Measurements from ENCODE around the gene HOGA1. TPM values are rescaled to one million over a fixed set of nuclear protein-coding genes. Genes with fewer than 3 reads are reported as not detected.
"Not testable (repeated sequence)": the region's sequence is repeated elsewhere in the genome, so short reads cannot be mapped to it uniquely, and the experiment has no call there.

The HOGA1 gene
- total RNA-seq, 4 donors from 2014 or later, result 0.26 to 2.5 (median 0.97) TPM

DNA sequence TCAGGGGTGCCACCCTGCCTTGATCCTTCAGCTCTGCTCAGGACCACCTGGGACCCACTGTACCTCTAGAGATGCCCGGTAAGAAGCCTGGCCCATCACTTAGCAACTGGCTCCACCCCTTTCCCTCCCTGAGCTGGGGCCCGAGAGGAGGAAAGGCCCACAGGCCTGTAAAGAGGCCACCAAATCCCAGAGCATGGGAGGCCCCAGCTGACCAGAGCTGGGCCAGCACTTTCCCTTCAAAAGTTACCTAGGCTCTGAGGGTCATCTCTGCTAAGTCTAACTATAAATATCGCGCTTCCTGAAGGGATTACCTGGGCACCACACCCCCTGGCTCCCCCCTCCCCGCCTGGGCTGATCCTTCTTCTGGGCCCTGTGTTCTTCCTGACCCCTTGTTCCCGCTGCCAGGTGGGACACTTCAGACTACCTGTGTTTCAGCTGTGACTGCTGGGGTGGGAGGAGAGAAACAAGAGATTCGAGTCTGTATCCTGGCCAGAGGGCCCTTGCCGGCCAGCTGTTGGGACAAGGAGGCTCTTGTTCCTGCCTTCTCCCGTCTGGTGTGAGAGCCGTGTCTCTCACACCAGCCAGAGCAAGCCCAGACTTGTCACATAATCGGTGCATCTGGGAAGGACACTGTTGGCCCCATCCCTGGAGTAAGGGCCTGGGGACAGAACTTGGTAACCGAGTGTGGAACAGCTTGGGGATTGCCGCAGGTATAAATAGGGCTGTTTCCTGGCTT lies 34.4 kb upstream of the HOGA1 start:
- TF ChIP-seq POLR2A (IDR thresholded peaks at IDR 0.05), result no peak
- TF ChIP-seq, protein P1, sequence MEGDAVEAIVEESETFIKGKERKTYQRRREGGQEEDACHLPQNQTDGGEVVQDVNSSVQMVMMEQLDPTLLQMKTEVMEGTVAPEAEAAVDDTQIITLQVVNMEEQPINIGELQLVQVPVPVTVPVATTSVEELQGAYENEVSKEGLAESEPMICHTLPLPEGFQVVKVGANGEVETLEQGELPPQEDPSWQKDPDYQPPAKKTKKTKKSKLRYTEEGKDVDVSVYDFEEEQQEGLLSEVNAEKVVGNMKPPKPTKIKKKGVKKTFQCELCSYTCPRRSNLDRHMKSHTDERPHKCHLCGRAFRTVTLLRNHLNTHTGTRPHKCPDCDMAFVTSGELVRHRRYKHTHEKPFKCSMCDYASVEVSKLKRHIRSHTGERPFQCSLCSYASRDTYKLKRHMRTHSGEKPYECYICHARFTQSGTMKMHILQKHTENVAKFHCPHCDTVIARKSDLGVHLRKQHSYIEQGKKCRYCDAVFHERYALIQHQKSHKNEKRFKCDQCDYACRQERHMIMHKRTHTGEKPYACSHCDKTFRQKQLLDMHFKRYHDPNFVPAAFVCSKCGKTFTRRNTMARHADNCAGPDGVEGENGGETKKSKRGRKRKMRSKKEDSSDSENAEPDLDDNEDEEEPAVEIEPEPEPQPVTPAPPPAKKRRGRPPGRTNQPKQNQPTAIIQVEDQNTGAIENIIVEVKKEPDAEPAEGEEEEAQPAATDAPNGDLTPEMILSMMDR (IDR thresholded peaks at IDR 0.05), result no peak
- H3K27ac ChIP-seq, result peak overlapping the region; percentile 70 to 75
- H3K4me3 ChIP-seq, result no peak overlapping the region
- H3K36me3 ChIP-seq, result no peaks in the 10 kb centered on the region
- peaks cover 5 to 21% of the 10 kb centered on the region in 2 donors for H3K4me1 ChIP-seq
- H3K27me3 ChIP-seq, result no peaks in the 10 kb centered on the region
- peak in 1 of 2 donors; percentile 37 for DNase-seq
- no peaks in the 10 kb centered on the region for H3K9me3 ChIP-seq
- intact Hi-C loops (cut with DNase I; ENCODE audit: low total_unique reads), result loop anchor here (10.0 kb wide), 1 partner anchor 55 kb away; the partner anchor contains the start of genes MMS19 and UBTD1

DNA sequence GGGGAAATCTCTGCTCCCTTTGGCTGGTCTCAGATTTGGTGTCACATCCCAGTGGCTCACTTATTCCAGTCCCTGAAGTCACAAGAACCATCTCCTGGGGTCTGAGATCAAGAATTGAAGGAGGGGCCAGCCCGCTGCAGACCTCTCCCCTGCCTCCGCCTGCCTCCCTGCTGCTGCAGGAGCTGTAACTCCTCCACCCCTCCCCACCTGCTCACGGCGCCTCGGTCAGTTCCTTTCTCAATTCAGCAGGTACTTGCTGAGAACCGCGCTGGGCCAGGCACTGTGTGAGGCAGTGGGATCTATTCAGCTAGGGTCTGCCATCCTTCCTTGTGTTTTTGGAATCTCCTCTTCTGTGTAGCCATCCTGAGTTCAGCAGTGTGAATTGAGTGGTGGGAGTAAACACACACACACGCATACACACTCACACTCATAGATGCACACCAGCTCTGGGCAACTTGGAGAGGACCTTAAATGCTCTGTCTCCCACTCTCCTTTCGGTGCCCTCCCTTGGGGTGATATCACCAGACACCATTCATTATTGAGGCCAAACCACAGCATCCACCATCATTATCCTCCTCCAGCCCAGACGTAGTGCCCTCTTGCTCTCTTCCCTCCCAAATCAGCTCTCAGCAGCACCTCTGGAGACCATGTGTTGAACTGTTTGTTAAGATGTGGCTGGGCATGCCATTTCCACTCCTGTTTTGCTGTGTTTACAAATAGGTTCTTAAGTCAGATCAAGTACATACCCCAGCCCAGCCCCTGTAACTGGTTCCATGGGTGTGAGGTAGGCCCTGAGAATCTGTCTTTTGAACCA lies 33.6 kb upstream of the HOGA1 start:
- Histone ChIP-seq H3K4me1 (peaks cover 5 to 21% of the 10 kb centered on the region in 2 donors), H3K27me3 (no peaks in the 10 kb centered on the region), H3K4me3 (no peak overlapping the region), H3K9me3 (no peaks in the 10 kb centered on the region), H3K36me3 (no peaks in the 10 kb centered on the region), H3K27ac (peak overlapping the region; percentile 70 to 75)
- no peak for DNase-seq
- no peak for TF ChIP-seq POLR2A (IDR thresholded peaks at IDR 0.05)
- TF ChIP-seq, protein P1 (IDR thresholded peaks at IDR 0.05), result no peak
- intact Hi-C loops (cut with DNase I; ENCODE audit: low total_unique reads), result no loop called here

DNA sequence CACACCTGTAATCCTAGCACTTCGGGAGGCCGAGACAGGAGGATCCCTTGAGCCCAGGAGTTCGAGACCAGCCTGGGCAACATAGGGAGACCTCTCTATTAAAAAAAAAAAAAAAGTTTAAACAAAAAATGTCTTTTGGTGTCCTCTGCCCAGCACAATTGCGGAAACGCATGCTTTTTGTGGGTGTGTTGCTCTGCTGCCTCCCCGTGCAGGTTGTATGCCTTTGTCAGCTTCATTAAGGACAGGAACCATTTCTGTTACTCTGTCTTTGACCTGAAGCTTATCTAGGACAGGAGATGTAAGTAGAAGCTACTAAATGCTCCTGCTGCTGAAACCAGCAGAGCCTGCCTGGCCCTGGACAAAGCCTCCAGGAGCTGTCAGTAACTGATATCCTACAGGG lies 32.9 kb upstream of the HOGA1 start:
- H3K9me3 ChIP-seq, result no peaks in the 10 kb centered on the region
- DNase-seq, result no peak
- TF ChIP-seq POLR2A (IDR thresholded peaks at IDR 0.05), result no peak
- TF ChIP-seq, protein P1 (IDR thresholded peaks at IDR 0.05), result no peak
- no peak overlapping the region for H3K4me3 ChIP-seq
- H3K36me3 ChIP-seq, result no peaks in the 10 kb centered on the region
- H3K4me1 ChIP-seq, result peaks cover 5 to 21% of the 10 kb centered on the region in 2 donors
- H3K27me3 ChIP-seq, result no peaks in the 10 kb centered on the region
- peak overlapping the region in 1 of 2 donors; percentile 75 for H3K27ac ChIP-seq
- intact Hi-C loops (cut with DNase I; ENCODE audit: low total_unique reads), result no loop called here

DNA sequence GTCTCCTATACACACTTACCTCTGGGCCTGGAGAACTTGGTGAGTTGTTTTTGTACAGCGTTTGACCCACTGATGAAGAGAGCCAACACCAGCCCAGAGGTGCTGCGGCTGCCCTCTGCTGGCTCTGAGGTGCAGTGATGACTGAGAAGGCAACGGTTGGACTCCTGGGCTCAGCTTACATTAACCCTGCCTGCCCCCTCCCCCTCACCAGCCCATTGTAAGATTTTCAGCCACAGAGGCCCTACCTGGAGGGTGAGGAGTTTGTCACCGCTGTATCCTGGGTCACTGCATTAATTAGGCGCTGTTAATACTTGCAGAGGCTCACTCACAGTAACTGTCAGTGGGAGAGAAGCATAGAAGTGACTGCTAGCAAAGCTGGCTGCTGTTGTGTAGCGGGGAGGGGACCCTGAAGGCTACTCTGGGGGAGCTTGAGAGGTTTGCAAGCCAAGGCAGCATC lies 30.6 kb upstream of the HOGA1 start:
- Histone ChIP-seq H3K9me3 (no peaks in the 10 kb centered on the region), H3K4me1 (peaks cover 5 to 10% of the 10 kb centered on the region in 2 donors), H3K27ac (peak overlapping the region in 1 of 2 donors; percentile 29), H3K36me3 (no peaks in the 10 kb centered on the region), H3K4me3 (no peak overlapping the region), H3K27me3 (no peaks in the 10 kb centered on the region)
- intact Hi-C loops (cut with DNase I; ENCODE audit: low total_unique reads), result no loop called here
- no peak for TF ChIP-seq POLR2A (IDR thresholded peaks at IDR 0.05)
- TF ChIP-seq, protein P1 (IDR thresholded peaks at IDR 0.05), result peak; percentile 82 to 90 (median 84)
- DNase-seq, result peak; percentile 71 to 75

DNA sequence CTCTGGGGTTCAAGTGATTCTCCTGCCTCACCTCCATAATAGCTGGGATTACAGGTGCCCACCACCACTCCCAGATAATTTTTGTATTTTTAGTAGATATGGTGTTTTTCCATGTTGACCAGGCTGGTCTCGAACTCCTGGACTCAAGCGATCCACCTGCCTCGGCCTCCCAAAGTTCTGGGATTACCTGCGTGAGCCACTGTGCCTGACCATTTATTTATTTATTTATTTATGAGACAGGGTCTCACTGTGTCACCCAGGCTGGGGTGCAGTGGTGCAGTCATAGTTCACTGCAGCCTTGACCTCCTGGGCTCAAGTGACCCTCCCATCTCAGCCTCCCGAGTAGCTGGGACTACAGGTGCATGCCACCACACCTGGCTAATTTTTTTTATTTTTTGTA lies 29.9 kb upstream of the HOGA1 start:
- H3K9me3 ChIP-seq; H3K4me1 ChIP-seq; DNase-seq; H3K27me3 ChIP-seq; H3K36me3 ChIP-seq; H3K4me3 ChIP-seq; intact Hi-C loops (cut with DNase I; ENCODE audit: low total_unique reads); H3K27ac ChIP-seq: not testable (repeated sequence)

DNA sequence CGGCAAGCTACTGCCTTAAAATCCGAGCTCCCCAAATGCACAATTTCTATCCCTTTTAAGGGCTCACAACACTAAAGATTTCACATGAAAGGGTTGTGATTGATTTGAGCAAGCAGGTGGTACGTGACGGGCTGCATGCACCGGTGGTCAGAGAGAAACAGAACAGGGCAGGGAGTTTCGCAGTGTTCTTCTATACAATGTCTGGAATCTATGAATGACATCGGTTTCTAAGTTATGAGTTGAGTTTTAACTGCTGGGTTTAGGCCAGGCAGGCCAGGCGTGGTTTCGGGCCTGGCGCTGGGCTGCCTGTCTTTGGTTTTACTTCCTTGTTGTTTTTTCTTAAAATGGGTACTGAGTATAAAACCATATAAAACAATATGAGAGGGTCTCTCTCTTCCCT lies 28.6 kb upstream of the HOGA1 start:
- intact Hi-C loops (cut with DNase I; ENCODE audit: low total_unique reads); H3K9me3 ChIP-seq; DNase-seq; H3K27ac ChIP-seq; H3K36me3 ChIP-seq; H3K4me1 ChIP-seq; H3K27me3 ChIP-seq; H3K4me3 ChIP-seq: not testable (repeated sequence)

DNA sequence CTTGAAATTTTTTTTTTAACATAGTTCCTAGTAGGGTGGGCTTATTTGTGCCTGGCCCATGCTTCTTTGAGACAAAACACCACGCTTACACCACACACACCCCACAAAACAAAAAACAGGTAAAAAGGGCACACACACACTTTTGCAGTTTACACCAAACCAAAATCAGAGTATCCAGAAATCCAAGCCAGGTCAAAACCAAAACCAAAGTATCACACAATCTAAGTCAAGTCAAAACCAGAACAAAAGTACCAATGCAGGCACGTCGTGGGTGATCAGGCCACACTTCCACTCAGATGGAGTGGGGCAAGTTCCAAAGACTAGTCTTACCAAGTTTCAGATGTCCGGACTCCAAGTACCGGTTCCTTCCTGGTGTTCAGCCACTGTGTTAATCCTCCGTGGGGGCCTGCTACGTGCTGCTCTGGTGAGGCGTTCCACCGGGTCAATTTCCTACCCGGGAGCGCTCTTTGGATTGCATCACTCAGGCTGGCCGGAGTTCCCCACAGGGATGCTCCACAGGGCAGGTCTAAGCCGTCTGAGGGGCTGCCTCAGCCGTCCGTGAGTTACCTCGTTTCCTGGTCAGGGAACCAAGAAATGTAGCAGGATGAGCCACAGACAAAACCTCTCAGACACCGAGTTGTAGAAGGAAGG lies 23.3 kb upstream of the HOGA1 start:
- intact Hi-C loops (cut with DNase I; ENCODE audit: low total_unique reads); H3K27ac ChIP-seq; DNase-seq; H3K9me3 ChIP-seq; H3K4me3 ChIP-seq; H3K27me3 ChIP-seq; H3K4me1 ChIP-seq; H3K36me3 ChIP-seq: not testable (repeated sequence)

DNA sequence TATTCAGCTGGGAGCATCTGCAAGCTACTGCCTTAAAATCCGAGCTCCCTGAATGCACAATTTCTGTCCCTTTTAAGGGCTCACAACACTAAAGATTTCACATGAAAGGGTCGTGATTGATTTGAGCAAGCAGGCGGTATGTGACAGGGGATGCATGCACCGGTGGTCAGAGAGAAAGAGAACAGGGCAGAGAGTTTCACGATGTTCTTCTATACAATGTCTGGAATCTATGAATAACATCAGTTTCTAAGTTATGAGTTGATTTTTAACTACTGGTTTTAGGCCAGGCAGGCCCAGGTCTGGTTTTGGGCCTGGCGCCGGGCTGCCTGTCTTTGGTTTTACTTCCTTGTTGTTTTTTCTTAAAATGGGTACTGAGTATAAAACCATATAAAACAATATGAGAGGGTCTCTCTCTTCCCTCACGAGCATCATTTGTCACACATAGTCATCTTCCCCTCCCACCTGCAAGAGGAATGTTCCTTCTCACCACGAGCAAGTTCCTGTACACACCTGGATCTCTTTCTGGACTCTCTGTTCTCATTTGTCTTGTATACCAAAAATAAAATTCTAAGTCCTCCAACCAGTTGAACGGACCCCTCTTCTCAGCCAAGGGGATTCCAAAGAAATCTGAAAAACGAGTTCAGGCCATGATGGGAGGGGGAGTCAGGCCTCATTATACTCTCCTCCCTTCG lies 22.7 kb upstream of the HOGA1 start:
- H3K27me3 ChIP-seq; H3K9me3 ChIP-seq; H3K36me3 ChIP-seq; H3K27ac ChIP-seq; intact Hi-C loops (cut with DNase I; ENCODE audit: low total_unique reads); H3K4me3 ChIP-seq; DNase-seq; H3K4me1 ChIP-seq: not testable (repeated sequence)
